Left renal pelvis (tissue), 4 donors: ENCODE measurements around the gene DEFB116. TPM values are rescaled to one million over a fixed set of nuclear protein-coding genes. Genes with fewer than 3 reads are reported as not detected.
"Not testable (repeated sequence)": the region's sequence is repeated elsewhere in the genome, so short reads cannot be mapped to it uniquely, and the experiment has no call there.

Experiments used
- DNase-seq, 4 donors: peaks; one replicate each; pipeline ENCODE4 v3.0.0-alpha.2; 2013; ENCODE audit warnings: low read depth in 4 of 4, low spot score in 3 of 4
- polyA plus RNA-seq, 4 donors: library from polyadenylated mRNA; unstranded; fragments of 120-200 nt; gene quantifications; one replicate each; pipeline ENCODE4 v1.2.1, GENCODE V29; 2013; ENCODE audit not compliant: insufficient read length in 4 of 4

The DEFB116 gene, protein sequence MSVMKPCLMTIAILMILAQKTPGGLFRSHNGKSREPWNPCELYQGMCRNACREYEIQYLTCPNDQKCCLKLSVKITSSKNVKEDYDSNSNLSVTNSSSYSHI
- not detected for polyA plus RNA-seq

DNA sequence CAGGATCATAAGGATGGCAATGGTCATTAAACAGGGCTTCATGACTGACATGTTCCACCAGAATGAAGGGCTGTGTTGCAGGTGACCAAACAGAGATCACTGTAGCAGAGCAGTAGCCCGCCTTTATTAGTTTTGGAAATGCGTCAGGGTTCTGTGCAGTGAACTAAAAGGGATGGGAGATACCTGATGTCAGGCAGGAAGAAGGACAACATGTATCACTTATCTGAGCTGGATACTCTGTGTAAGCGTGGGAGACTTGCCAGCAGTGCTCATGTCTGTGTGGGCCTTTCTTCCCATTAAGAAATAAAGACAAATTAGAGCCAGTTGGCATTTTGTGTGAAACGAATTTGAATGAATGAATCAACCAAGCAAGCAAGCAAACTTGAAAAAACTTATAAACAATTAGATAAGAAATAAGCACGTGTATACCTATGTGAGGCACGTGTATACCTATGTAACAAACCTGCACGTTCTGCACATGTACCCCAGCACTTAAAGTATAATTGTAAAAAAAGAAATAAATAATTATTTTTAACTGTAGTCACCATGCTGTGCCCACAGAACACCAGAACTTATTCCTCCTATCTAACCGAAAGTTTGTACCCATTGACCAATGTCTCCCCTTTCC, at the start of gene DEFB116:
DEFB116 (minus strand) TSS at position 51 of the 628 bp plus-strand sequence; CDS start at position 51, 0 bp downstream.
- no peak for DNase-seq

DNA sequence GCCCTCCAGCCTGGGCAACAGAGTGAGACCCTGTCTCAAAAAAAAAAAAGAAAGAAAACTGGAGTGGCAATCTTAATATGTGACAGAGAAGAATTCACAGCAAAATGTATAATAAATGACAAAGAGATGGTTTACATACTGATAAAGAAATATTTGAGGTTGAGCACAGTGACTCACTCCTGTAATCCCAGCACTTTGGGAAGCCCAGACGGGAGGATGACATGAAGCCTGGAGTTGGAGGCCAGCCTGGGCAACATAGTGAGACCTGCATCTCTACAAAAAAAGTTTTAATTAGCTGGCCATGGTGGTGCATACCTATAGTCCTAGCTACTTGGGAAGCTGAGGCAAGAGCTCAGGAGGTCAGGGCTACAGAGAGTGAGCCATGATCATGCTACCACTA, 47.6 kb upstream of the DEFB116 start:
- DNase-seq, result no peak

DNA sequence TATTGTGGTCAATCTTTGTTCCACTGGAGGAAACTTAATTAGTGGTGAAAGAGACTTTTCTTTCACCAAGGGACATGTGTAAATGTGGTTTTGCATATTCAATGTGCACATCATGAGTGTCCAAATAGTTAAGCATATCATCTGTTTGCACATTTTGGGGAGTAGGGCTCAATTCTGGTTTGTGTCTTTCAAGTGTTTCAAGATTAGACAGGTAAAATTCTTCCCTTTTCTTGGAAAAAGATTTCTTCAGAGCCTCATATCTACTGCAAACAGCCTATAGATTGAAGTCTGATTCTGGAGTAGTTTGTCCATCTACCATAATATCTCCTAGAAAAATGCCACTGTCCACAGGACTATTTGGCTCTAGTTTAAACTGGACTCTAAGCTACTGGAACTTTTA, 33.1 kb upstream of the DEFB116 start:
- DNase-seq, result no peak

DNA sequence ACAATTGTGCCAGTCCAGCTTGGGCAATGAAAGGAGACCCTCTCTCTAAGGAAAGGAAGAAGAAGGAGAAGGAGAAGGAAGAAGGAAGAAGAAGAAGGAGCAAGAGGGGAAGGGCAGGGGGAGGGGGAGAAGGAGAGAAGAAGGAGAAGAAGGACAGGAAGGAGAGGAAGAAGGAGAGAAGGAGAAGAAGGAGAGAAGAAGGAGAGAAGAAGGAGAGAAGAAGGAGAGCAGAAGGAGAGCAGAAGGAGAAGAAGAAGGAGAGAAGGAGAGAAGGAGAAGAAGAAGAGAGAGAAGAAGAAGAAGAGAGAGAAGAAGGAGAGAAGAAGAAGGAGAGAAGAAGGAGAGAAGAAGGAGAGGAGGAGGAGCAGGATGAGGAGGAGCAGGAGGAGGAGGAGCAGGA, 22.5 kb upstream of the DEFB116 start:
- DNase-seq, result no peak

DNA sequence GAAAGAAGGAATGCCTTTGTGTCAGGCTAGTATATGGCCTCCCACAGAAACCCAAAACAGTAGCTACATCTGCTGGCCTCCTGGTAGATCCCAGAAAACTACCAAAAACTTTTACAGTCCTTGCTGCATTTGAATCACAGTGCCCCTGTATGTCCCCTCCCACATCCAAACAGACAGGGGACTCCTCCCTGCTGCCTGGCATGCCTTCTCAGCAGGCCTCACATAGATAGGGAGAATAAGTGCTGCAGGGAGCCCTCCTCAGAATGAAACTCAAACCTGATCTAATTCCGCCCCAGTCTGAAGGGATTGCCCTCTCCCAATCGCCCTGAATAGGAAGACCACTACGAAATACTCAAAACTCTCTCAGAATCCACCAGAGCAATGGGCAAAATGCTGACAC, 14.1 kb upstream of the DEFB116 start:
- no peak for DNase-seq

DNA sequence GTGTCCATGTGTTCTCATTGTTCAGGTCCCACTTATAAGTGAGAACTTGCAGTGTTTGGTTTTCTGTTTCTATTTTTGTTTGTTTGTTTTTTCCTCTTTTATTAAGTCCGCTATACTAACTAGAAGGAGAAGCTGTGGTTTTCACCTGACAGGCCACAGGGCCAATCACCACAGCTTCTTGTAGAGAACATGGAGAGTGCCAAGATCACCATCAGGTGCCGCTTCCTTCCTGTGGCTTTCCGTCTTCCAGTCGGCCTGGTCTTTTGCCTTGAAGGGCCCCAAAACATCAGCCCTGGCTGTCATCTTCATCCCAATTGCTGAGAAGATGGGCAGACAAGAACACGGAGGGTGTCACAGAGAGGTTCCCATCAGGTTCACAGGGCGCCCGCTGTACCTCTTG, 23.4 kb downstream of the DEFB116 start:
- DNase-seq, result not testable (repeated sequence)

DNA sequence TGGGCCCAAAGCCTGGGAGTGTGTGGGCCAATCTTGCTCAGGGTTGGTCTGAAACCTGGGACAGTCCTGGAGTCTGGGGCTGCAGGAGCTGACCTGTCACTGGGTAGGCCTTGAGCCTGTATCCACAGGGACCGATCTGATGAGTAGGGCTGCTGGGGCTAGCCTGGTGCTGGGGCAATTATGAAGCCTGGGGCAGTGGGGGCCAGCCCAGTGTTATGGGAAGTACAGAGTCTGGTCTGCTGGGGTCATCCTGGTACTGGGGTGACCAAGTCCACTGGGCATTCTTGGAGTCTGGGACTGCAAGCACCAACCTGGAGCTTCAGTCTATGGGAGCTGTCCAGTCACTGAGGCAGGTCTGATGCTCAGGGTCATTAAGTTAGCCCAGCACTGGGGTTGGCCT, 30.2 kb downstream of the DEFB116 start:
- no peak for DNase-seq

DNA sequence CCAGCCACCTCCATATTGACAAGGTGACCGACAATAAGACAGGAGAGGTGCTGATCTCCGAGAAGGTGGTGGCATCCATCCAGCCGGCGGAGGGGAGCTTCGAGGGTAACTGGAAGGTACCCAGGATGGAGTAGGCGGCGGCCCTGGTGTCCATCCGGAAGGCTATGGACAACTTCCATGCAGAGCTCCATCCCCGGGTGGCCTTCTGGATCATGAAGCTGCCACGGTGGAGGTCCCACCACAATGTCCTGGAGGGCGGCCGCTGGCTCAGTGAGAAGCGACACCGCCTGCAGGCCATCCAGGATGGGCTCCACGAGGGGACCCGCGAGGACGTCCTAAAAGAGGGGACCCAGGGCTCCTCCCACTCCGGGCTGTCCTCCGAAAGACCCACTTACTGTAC, 33.9 kb downstream of the DEFB116 start:
- no peak for DNase-seq

DNA sequence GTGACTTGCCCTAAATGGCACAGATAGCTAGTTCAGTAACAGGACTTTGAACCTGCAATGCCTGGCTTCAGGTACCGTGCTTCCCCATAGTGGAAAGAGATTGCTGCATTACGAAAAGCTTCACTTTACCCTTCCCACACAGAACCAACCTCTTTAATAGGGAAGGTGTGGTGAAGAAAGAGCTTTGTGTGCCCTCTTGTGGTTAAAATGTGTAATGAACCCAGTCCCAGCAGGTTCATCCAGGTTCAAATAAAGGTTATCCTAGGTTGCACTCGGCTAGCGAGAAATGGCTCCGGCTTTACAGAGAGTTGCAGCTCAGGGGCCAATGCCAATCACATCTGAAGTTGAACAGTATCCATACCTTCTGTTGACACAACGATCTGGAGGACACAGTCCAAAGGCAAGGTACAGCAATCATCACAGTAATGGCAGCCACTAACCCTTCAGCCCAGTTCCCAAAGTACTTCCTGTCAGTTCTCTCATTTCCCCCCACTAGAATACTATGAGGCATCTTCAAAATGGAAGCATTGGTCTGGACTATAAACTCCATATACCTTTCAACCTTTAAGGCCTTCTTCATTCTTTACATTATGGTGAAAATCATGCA, 48.0 kb downstream of the DEFB116 start:
- DNase-seq, result no peak

DNA sequence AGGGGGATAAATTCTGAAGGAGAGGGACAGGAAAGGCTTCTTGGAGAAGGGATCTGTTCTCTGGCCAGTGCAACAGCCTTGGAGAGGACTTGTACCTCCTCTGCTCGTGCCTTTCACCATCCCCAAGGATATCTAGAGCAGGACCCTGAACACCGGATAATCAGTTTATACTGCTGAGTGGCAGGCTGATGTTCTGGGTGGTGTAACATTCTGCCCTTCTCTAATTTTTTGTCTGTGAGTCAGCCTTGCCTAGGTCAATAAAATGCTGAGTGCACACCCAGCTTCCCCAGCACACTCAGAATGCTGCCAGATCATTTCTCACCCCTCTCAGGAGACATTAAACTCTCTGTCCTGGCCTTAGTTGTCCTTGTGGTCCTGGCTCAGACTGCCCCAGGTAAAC, 51.0 kb downstream of the DEFB116 start, which contains the start of gene DEFB115:
DEFB115 (plus strand) TSS at position 301 of the 400 bp plus-strand sequence; CDS start at position 301, 0 bp downstream.
- DNase-seq, result no peak

DNA sequence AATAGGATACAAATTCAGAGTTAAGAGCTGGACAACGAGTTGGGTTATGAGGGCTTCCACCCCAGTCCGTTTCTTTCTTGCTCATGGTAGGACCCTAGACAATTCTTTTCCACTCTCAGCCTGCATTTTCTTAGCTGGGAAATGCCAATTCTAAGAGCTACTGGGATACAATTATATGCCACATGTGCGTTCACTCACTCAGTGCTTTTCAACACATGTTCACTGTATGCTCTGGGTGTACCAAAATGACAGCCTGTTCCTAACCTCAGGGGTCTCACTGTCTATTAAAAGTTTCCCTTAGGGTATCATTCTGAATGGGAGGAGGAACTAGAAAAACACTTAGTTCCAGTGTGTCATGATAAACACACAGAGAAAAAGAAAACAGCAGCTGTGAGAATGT, 51.4 kb downstream of the DEFB116 start:
- DNase-seq, result no peak

Other genes starting within 250 kb of the DEFB116 start
- not detected for gene DEFB115, start 50.9 kb downstream of the DEFB116 start, polyA plus RNA-seq
- gene DEFB118, start 60.0 kb upstream of the DEFB116 start, polyA plus RNA-seq, result not detected
- not detected for gene DEFB119, start 82.0 kb upstream of the DEFB116 start, polyA plus RNA-seq
- gene DEFB121, start 97.6 kb upstream of the DEFB116 start, polyA plus RNA-seq, result not detected
- not detected for gene DEFB123, start 132.0 kb upstream of the DEFB116 start, polyA plus RNA-seq
- gene DEFB124, start 166.5 kb upstream of the DEFB116 start, polyA plus RNA-seq, result 1 to 10 TPM in 1 of 4 donors, under 1 TPM in 1, not detected in 2; 0.49 to 1.2 TPM
- gene REM1, start 166.7 kb upstream of the DEFB116 start, polyA plus RNA-seq, result 1 to 10 TPM in 2 of 4 donors, under 1 TPM in 2; 0.44 to 2.7 (median 0.83) TPM
- 100 to 1,000 TPM; 112 to 154 (median 134) TPM for gene HM13, start 205.9 kb upstream of the DEFB116 start, polyA plus RNA-seq